Mesothelial cell of epicardium (in vitro differentiated cells): Measurements from ENCODE around the gene ERN2. TPM values are rescaled to one million over a fixed set of nuclear protein-coding genes. Genes with fewer than 3 reads are reported as not detected.

Source experiments
- DNase-seq, 2 experiments: peaks; one replicate each; pipeline ENCODE4 v3.0.0; 2021; ENCODE audit warnings: low spot score in 2 of 2; ENCODE audit not compliant: unreplicated experiment in 2 of 2
- H3K27ac Mint-ChIP-seq: 2 replicates; pipeline ENCODE4 v1.8.0; 2021; ENCODE audit warnings: mixed read lengths
- H3K27me3 Mint-ChIP-seq: 2 replicates; pipeline ENCODE4 v1.8.0; 2021; ENCODE audit warnings: low read depth, mixed read lengths
- H3K36me3 Mint-ChIP-seq: 2 replicates; pipeline ENCODE4 v1.8.0; 2021; ENCODE audit warnings: mixed read lengths
- H3K4me1 Mint-ChIP-seq: 2 replicates; pipeline ENCODE4 v1.8.0; 2021; ENCODE audit warnings: mixed read lengths
- H3K4me3 Mint-ChIP-seq: 2 replicates; pipeline ENCODE4 v1.8.0; 2021; ENCODE audit warnings: mild to moderate bottlenecking, moderate library complexity, mixed read lengths
- H3K9me3 Mint-ChIP-seq: 2 replicates; pipeline ENCODE4 v1.8.0; 2021; ENCODE audit warnings: mixed read lengths
- CTCF ChIP-seq: fragments of 200-600 bp; sonication (generic); IDR thresholded peaks from one replicate; pipeline ENCODE4 v1.5.0; 2021; ENCODE audit warnings: antibody characterized with exemption; ENCODE audit not compliant: unreplicated experiment
- total RNA-seq: library from RNA; stranded (reverse); gene quantifications from 3 replicates; pipeline ENCODE4 v1.2.1, GENCODE V29; 2021

The ERN2 gene
- total RNA-seq, 1 donor from 2014 or later, result 0.31 TPM

- Mint-ChIP-seq H3K27ac (no peak overlapping the region), H3K4me1 (peaks cover 6% of the 10 kb centered on the region), H3K27me3 (no peaks in the 10 kb centered on the region), H3K9me3 (no peaks in the 10 kb centered on the region), H3K4me3 (no peak overlapping the region), H3K36me3 (peaks cover 8% of the 10 kb centered on the region)
- DNase-seq, result no peak
- TF ChIP-seq CTCF, result no peak
Observed at GRCh38 chr16:23673971-23674614, 38.9 kb downstream of the ERN2 start.

- Mint-ChIP-seq H3K4me1 (no peaks in the 10 kb centered on the region), H3K27ac (no peak overlapping the region), H3K4me3 (no peak overlapping the region), H3K9me3 (no peaks in the 10 kb centered on the region), H3K27me3 (no peaks in the 10 kb centered on the region), H3K36me3 (peaks cover 26% of the 10 kb centered on the region)
- no peak for DNase-seq
- no peak for TF ChIP-seq CTCF
Observed at GRCh38 chr16:23670137-23670776, 42.8 kb downstream of the ERN2 start.

- peaks cover 33% of the 10 kb centered on the region for H3K36me3 Mint-ChIP-seq
- no peak for TF ChIP-seq CTCF
- no peak for DNase-seq
- no peak overlapping the region for H3K27ac Mint-ChIP-seq
- no peaks in the 10 kb centered on the region for H3K4me1 Mint-ChIP-seq
- no peak overlapping the region for H3K4me3 Mint-ChIP-seq
- H3K9me3 Mint-ChIP-seq, result no peaks in the 10 kb centered on the region
- H3K27me3 Mint-ChIP-seq, result no peaks in the 10 kb centered on the region
Observed at GRCh38 chr16:23668873-23669272, 44.1 kb downstream of the ERN2 start.

- TF ChIP-seq CTCF, result no peak
- Mint-ChIP-seq H3K4me3 (no peak overlapping the region), H3K4me1 (no peaks in the 10 kb centered on the region), H3K27me3 (no peaks in the 10 kb centered on the region), H3K27ac (no peak overlapping the region), H3K36me3 (peaks cover 35% of the 10 kb centered on the region), H3K9me3 (no peaks in the 10 kb centered on the region)
- DNase-seq, result no peak
Observed at GRCh38 chr16:23668225-23668624, 44.8 kb downstream of the ERN2 start.

GRCh38 chr16:23667355-23667659, 45.7 kb downstream of the ERN2 start:
- DNase-seq, result no peak
- no peak overlapping the region for H3K4me3 Mint-ChIP-seq
- no peaks in the 10 kb centered on the region for H3K9me3 Mint-ChIP-seq
- H3K27ac Mint-ChIP-seq, result no peak overlapping the region
- no peak for TF ChIP-seq CTCF
- no peaks in the 10 kb centered on the region for H3K4me1 Mint-ChIP-seq
- H3K36me3 Mint-ChIP-seq, result peaks cover 40% of the 10 kb centered on the region
- no peaks in the 10 kb centered on the region for H3K27me3 Mint-ChIP-seq
